HepG2 (cell line): ENCODE results near the gene RILP. TPM values are rescaled to one million over a fixed set of nuclear protein-coding genes. Genes with fewer than 3 reads are reported as not detected.

ENCODE experiments used
- FOXK2 ChIP-seq: fragments of 450-650 bp; IDR thresholded peaks from 2 replicates; pipeline ENCODE4 v1.6.1; 2016
- GTF2F1 ChIP-seq: fragments of 150-350 bp; IDR thresholded peaks from 2 replicates; pipeline ENCODE4 v1.6.1; 2014; ENCODE audit warnings: low read length
- HDAC6 ChIP-seq: fragments of 200-600 bp; sonication (generic); IDR thresholded peaks from 2 replicates; pipeline ENCODE4 v1.7.0; 2017; ENCODE audit warnings: mild to moderate bottlenecking, antibody characterized with exemption, low read length, low read depth
- JDP2 ChIP-seq: sonication (generic); formaldehyde crosslinking; IDR thresholded peaks from 2 replicates; pipeline ENCODE4 v1.8.1; 2022; ENCODE audit warnings: missing genetic modification reagents, borderline replicate concordance
- MTA1 ChIP-seq: sonication (generic); formaldehyde crosslinking; IDR thresholded peaks from 2 replicates; pipeline ENCODE4 v1.4.0; 2020; ENCODE audit warnings: missing genetic modification reagents, mild to moderate bottlenecking, borderline replicate concordance
- SRF ChIP-seq: IDR thresholded peaks from 2 replicates; pipeline ENCODE4 v1.6.1; 2011; ENCODE audit warnings: mild to moderate bottlenecking, low read depth, low read length, moderate library complexity
- ZBTB42 ChIP-seq: sonication (generic); formaldehyde crosslinking; IDR thresholded peaks from 2 replicates; pipeline ENCODE4 v1.5.0; 2020; ENCODE audit warnings: mild to moderate bottlenecking, missing genetic modification reagents
- ZFX ChIP-seq: sonication (generic); formaldehyde crosslinking; IDR thresholded peaks from 2 replicates; pipeline ENCODE4 v1.4.0; 2020; ENCODE audit warnings: mild to moderate bottlenecking, low read depth, missing genetic modification reagents, moderate library complexity
- ZFYVE20 ChIP-seq: sonication (generic); formaldehyde crosslinking; IDR thresholded peaks from 2 replicates; pipeline ENCODE4 v1.8.0; 2023; ENCODE audit warnings: low read depth, mild to moderate bottlenecking, moderate library complexity, missing genetic modification reagents, borderline replicate concordance
- ZNF383 ChIP-seq: sonication (generic); formaldehyde crosslinking; IDR thresholded peaks from 2 replicates; pipeline ENCODE4 v1.4.0; 2020; ENCODE audit warnings: missing genetic modification reagents, mild to moderate bottlenecking, borderline replicate concordance
- ZNF430 ChIP-seq: sonication (generic); formaldehyde crosslinking; IDR thresholded peaks from 2 replicates; pipeline ENCODE4 v1.9.0; 2021; ENCODE audit warnings: mild to moderate bottlenecking, missing genetic modification reagents
- ZNF780A ChIP-seq: sonication (generic); formaldehyde crosslinking; IDR thresholded peaks from 2 replicates; pipeline ENCODE4 v1.8.0; 2022; ENCODE audit warnings: mild to moderate bottlenecking, missing genetic modification reagents, moderate library complexity
- ZNF841 ChIP-seq: sonication (generic); formaldehyde crosslinking; IDR thresholded peaks from 2 replicates; pipeline ENCODE4 v1.8.1; 2023; ENCODE audit warnings: missing genetic modification reagents, borderline replicate concordance
- ZNF879 ChIP-seq: sonication (generic); formaldehyde crosslinking; IDR thresholded peaks from 2 replicates; pipeline ENCODE4 v1.8.1; 2023; ENCODE audit warnings: missing genetic modification reagents
- polyA plus RNA-seq, 8 experiments: library from polyadenylated mRNA; depleted of rRNA in 3 of 8; stranded (reverse) in 7 of 8; unstranded in 1 of 8; fragments of >200 nt; fragmentation: Illumina TruSeq in 4 of 8; extraction: Trizol in 4 of 8; gene quantifications; 2 replicates each; pipeline versions ENCODE4 v1.2.1 to v1.2.3, GENCODE V29; 2011 to 2016; ENCODE audit warnings: low read depth in 4 of 8, missing spikeins in 1 of 8, mixed read lengths in 1 of 8; ENCODE audit not compliant: insufficient read depth in 1 of 8
- total RNA-seq, 5 experiments: library from RNA; depleted of rRNA; stranded (reverse); fragments of >200 nt; fragmentation: Illumina TruSeq; extraction: Trizol; gene quantifications; 2 replicates each; pipeline ENCODE4 v1.2.3, GENCODE V29; 2016; ENCODE audit warnings: low read depth in 1 of 5
- TF ChIP-seq, protein P1 (sequence below): sonication (generic); formaldehyde crosslinking; IDR thresholded peaks from 2 replicates; pipeline ENCODE4 v1.8.1; 2022; ENCODE audit warnings: low read depth, mild to moderate bottlenecking, missing genetic modification reagents
- TF ChIP-seq, protein P2 (sequence below): sonication (generic); formaldehyde crosslinking; IDR thresholded peaks from 2 replicates; pipeline ENCODE4 v1.4.0; 2020; ENCODE audit warnings: low read depth, mild to moderate bottlenecking, missing genetic modification reagents
- TF ChIP-seq, protein P3 (sequence below): sonication (generic); formaldehyde crosslinking; conservative IDR thresholded peaks from 2 replicates; pipeline ENCODE4 v1.8.0; 2022; ENCODE audit warnings: low read depth, missing genetic modification reagents
- TF ChIP-seq, protein P4 (sequence below): sonication (generic); formaldehyde crosslinking; IDR thresholded peaks from 2 replicates; pipeline ENCODE4 v1.9.0; 2021; ENCODE audit warnings: missing genetic modification reagents, mild to moderate bottlenecking, borderline replicate concordance
- TF ChIP-seq, protein P5 (sequence below): sonication (generic); formaldehyde crosslinking; IDR thresholded peaks from 2 replicates; pipeline ENCODE4 v1.8.0; 2022; ENCODE audit warnings: mild to moderate bottlenecking, missing genetic modification reagents, moderate library complexity

The RILP gene
- total and polyA plus RNA-seq, 2 of the 13 experiments (the other 11 are each of a cell fraction or from before 2014, with no cell fraction given): 6.6 to 8.1 TPM

DNA sequence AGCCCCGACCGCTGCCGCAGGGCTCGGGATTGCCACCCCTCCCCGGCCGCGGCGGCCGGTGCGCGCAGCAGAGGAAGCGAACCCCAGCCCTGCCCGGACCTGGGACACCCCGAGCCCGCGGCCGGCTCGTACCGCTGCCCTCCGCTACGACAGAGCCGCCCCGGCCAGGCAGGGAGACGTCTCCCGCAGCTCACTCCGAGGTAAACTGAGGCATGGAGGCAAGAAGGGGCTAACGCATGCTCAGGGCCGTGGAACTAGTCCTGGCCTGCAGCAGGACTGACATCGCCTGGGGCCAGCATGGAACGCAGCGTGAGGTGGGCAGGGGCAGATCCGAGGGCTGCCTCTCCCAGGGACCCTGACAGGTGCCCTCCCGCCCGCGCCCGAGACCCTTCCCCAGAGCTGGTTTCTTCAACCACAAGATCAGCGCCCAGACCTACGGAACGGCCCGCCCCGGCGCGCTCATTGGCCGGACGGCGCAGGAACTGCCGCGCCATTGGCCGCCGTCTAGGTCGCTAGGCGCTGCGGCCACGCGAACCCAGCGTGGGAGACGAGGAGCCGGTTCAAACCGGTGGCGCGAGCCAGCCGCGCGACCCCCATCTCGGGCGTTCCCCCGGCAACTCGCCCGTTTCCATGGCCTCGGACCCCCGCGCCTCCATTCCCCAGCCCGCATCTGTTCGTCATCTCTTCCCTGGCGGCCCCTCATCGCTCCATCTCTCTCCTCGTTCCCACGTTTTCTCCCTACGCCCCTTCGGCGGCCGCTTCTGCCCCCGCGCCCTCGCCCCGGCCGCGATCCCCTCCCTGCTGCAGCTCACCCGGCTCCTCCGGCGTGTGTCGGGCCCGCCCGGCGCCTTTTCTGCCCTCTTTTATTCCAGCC, 21.4 kb downstream of the RILP start, which contains the start of gene SLC43A2 (continued):
- TF ChIP-seq, protein P1, sequence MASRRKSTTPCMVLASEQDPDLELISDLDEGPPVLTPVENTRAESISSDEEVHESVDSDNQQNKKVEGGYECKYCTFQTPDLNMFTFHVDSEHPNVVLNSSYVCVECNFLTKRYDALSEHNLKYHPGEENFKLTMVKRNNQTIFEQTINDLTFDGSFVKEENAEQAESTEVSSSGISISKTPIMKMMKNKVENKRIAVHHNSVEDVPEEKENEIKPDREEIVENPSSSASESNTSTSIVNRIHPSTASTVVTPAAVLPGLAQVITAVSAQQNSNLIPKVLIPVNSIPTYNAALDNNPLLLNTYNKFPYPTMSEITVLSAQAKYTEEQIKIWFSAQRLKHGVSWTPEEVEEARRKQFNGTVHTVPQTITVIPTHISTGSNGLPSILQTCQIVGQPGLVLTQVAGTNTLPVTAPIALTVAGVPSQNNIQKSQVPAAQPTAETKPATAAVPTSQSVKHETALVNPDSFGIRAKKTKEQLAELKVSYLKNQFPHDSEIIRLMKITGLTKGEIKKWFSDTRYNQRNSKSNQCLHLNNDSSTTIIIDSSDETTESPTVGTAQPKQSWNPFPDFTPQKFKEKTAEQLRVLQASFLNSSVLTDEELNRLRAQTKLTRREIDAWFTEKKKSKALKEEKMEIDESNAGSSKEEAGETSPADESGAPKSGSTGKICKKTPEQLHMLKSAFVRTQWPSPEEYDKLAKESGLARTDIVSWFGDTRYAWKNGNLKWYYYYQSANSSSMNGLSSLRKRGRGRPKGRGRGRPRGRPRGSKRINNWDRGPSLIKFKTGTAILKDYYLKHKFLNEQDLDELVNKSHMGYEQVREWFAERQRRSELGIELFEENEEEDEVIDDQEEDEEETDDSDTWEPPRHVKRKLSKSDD (CRISPR knock-in tag): no peak
- TF ChIP-seq ZNF841 (CRISPR knock-in tag) (no peak), ZNF780A (CRISPR knock-in tag) (no peak), FOXK2 (no peak), HDAC6 (no peak), ZNF383 (CRISPR knock-in tag) (no peak), ZNF430 (CRISPR knock-in tag) (no peak; the same call in 1 of the 2 replicates), ZFYVE20 (CRISPR knock-in tag) (no peak), ZBTB42 (peak; percentile 81; the same call in 1 of the 2 replicates), JDP2 (CRISPR knock-in tag) (no peak), GTF2F1 (no peak), MTA1 (CRISPR knock-in tag) (no peak), ZNF879 (CRISPR knock-in tag) (no peak), SRF (no peak), ZFX (CRISPR knock-in tag) (peak; percentile 1; the same call in 1 of the 2 replicates)
- TF ChIP-seq, protein P2, sequence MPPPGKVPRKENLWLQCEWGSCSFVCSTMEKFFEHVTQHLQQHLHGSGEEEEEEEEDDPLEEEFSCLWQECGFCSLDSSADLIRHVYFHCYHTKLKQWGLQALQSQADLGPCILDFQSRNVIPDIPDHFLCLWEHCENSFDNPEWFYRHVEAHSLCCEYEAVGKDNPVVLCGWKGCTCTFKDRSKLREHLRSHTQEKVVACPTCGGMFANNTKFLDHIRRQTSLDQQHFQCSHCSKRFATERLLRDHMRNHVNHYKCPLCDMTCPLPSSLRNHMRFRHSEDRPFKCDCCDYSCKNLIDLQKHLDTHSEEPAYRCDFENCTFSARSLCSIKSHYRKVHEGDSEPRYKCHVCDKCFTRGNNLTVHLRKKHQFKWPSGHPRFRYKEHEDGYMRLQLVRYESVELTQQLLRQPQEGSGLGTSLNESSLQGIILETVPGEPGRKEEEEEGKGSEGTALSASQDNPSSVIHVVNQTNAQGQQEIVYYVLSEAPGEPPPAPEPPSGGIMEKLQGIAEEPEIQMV: no peak
- TF ChIP-seq, protein P3, sequence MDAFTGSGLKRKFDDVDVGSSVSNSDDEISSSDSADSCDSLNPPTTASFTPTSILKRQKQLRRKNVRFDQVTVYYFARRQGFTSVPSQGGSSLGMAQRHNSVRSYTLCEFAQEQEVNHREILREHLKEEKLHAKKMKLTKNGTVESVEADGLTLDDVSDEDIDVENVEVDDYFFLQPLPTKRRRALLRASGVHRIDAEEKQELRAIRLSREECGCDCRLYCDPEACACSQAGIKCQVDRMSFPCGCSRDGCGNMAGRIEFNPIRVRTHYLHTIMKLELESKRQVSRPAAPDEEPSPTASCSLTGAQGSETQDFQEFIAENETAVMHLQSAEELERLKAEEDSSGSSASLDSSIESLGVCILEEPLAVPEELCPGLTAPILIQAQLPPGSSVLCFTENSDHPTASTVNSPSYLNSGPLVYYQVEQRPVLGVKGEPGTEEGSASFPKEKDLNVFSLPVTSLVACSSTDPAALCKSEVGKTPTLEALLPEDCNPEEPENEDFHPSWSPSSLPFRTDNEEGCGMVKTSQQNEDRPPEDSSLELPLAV (CRISPR knock-in tag): no peak
- TF ChIP-seq, protein P4, sequence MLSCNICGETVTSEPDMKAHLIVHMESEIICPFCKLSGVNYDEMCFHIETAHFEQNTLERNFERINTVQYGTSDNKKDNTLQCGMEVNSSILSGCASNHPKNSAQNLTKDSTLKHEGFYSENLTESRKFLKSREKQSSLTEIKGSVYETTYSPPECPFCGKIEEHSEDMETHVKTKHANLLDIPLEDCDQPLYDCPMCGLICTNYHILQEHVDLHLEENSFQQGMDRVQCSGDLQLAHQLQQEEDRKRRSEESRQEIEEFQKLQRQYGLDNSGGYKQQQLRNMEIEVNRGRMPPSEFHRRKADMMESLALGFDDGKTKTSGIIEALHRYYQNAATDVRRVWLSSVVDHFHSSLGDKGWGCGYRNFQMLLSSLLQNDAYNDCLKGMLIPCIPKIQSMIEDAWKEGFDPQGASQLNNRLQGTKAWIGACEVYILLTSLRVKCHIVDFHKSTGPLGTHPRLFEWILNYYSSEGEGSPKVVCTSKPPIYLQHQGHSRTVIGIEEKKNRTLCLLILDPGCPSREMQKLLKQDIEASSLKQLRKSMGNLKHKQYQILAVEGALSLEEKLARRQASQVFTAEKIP (CRISPR knock-in tag): no peak
- TF ChIP-seq, protein P5, sequence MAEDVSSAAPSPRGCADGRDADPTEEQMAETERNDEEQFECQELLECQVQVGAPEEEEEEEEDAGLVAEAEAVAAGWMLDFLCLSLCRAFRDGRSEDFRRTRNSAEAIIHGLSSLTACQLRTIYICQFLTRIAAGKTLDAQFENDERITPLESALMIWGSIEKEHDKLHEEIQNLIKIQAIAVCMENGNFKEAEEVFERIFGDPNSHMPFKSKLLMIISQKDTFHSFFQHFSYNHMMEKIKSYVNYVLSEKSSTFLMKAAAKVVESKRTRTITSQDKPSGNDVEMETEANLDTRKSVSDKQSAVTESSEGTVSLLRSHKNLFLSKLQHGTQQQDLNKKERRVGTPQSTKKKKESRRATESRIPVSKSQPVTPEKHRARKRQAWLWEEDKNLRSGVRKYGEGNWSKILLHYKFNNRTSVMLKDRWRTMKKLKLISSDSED (CRISPR knock-in tag): no peak
